Measurements from ENCODE around the gene AMIGO3.
"Not testable (repeated sequence)": the region's sequence is repeated elsewhere in the genome, so short reads cannot be mapped to it uniquely, and the experiment has no call there.

Gene AMIGO3

GRCh38 chr3:49712166-49712565 is 7.3 kb downstream of the AMIGO3 start:
- DNase-seq, result no peak

GRCh38 chr3:49711489-49711888 is 8.0 kb downstream of the AMIGO3 start:
- no peak for DNase-seq

DNA sequence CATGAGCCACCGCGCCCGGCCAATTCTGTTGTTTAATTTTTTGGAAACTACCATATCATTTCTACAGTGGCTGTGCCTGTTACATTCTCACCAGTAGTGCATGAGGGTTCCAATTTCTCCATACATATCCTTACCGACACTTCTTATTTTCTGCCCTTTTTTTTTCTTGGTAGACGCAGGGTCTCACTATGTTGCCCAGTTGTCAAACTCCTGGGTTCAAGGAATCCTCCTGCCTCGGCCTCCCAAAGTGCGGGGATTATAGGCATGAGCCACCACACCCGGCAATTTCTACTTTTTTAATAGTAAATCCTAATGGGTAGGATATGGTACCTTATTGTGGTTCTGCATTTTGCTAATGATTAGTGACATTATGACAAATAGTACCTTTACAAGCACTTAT is 9.6 kb downstream of the AMIGO3 start:
- DNase-seq, result no peak

DNA sequence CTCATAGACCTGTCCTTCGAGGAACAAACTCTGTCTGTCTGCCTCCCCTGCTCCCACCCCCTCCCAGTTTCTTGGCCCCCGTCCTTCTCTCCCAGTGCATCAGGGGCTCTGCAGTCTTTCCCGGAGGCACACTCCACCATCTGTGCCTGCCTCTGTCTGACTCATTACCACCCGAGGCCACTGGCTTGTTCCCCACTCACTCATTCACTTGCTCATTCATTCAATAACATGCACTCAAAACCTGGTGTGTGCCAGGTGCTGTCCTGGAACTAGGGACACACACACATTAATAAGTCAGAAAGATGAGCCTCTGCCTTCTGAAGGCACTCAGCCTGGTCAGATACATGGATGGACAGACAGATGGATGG is 12.4 kb downstream of the AMIGO3 start:
- peak in 1 of 51 donors; percentile 54 for DNase-seq

DNA sequence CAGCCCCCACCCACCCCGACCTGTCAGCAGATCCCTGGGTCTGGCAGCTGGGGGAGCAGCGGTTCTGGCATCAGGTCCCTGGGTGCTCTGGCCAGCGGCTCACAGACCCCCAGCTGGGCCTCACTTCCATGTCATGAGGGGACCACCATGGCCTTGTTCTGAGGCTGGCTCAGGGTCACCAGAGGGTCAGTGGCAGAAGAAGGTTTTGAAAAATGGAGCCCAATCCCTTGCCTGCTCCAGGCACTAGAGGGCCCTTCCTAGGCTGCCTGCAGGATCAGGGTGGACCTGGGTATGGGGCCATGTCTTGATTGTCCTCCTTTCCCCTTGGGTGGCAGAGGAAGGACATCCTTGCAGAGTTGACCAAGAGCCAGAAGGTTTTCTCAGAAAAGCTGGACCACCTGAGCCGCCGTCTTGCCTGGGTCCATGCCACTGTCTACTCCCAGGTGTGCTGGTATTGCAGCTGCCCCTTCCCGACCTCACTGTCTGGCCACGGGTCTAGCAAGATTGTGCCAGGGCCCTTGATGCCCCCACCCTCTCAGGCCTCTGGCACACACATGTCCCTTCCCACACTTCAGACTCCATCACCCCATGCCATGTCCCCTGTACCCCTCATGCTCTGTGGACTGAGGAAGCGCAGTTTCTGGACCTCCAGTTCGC is 12.9 kb downstream of the AMIGO3 start:
- no peak for DNase-seq

- no peak for DNase-seq
Observed at GRCh38 chr3:49705390-49705960, 14.0 kb downstream of the AMIGO3 start.

GRCh38 chr3:49704629-49705028 is 14.9 kb downstream of the AMIGO3 start:
- DNase-seq, result no peak

DNA sequence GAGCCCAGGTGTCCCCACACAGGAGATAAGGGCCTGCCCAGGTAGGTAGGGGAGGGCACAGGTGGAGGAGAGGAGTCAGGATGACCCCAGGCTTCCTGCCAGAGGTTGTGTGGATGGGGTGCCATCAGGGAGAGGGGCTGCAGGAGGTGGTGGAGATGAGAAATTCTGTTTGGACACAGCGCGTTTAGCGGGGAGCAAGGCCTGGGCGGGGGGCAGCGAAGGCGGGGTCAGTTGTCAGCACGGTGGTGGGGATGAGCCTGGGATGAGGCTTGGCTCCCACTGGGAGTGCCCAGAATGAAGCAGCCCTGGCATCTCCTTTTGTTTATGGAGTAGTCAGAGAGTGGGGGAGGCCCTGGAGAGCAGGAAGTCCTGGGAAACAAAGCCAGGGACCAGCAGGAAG is 15.5 kb downstream of the AMIGO3 start:
- DNase-seq, result no peak

- DNase-seq, result peak in 32 of 51 donors; percentile 5 to 69 (median 25)
Observed at GRCh38 chr3:49703443-49703927, 16.0 kb downstream of the AMIGO3 start.

DNA sequence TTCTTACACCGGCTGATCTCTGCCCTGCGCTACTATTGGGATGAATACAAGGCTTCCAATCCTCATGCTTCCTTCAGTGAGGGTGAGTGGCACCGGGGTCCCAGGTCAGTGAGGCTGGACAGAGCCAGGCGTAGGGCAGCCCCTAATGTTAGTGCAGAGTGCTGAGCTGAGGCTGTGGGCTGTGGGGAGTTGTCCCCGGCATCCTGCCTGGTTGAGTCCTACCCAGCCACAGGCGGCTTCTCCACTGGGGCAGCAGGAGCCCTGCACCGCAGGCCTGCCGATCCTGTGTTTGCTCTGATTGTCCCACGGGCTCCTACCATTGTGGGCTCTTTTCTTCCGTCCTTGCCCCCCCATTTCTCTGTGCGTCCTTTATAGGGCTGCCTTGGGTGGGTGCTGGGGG is 16.8 kb downstream of the AMIGO3 start:
- no peak for DNase-seq

DNA sequence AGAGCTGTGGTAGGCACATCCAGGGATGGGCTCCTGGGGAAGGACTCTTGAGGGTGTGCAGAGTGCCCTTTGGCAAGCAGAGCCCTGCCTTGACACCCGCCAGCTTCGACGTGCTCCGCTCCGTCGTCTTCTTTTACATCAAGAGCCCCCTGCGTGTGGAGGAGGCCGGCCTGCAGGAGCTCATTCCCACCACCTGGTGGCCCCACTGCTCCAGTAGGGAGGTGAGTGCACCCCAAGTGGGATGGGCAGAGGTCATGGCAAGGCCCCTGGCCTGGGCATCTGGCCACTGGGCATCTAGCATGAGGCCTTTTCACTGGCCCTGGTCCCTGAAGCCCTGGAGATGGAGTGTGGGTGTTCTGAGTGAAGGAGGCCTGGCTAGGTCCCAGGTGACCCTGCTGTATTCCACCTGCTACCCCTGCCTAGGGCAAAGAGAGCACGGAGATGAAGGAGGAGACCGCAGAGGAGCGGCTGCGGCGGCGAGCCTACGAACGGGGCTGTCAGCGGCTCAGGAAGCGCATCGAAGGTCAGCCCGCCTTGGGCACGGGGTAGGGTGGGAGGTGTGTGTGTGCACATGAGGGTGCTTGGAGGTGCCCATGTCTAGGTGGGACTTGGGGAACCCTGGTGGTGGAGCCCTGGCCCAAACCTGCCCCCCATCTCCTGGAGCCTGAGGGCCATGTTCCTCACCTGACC is 18.0 kb downstream of the AMIGO3 start:
- no peak for DNase-seq

DNA sequence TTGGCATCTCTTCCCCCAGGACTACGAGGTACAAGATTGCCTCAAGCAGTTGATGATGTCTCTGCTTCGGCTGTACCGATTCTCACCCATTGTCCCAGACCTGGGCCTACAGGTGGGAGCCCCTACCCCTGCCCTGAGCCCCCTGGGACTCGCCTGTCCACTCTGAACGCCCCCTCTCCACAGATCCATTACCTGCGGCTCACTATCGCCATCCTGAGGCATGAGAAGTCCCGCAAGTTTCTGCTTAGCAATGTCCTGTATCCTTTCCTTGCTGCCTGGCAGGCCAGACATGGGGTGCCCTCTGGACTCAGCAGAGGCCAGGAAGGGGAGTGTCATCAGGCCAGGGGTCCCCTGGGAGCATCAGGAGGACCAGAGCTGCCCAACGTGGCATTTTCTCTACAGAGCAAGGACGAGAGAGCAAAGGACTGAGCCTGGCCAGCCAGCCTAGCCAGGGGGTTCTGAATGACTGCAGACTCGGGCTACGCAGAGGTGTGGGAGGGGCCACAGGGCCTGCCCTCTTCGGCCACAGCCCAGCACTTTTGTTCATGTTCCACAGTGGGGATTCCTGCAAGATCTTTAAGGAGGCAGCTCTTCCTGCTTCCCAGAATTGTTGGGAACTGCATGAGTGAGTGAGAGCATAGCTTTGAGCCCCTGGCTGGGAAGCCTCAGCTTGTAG is 18.9 kb downstream of the AMIGO3 start:
- no peak for DNase-seq

- no peak for DNase-seq
Observed at GRCh38 chr3:49700014-49700413, 19.5 kb downstream of the AMIGO3 start.

DNA sequence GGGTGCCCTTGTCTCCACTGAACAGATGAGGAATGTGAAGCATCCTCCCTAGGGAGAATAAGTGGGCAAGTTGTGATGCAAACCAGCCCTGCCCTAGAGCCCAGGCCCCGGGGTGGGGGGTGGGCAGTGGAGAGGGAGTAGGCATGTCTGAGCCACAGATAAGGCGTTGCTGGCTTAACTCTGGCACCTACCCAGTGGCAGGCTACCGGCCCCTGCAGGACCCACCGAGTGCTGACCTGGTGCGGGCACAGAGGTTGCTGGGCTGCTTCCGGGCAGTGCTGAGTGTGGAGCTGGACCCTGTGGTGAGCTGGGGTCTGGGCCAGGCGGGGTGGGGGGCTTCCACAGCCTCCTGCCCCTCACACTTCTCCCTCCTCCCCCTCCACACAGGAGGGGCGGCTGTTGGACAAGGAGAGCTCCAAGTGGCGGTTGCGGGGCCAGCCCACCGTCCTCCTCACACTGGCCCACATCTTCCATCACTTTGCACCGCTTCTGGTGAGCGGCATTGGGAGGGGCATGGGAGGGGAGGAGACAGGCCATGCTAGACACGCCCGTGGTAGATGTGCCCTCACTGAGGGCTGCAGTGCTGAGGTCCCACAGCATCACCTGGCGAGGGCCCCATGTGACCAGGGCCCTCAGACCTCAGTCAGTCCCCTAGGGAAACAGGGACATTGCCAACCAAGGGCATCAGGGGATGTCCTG is 20.1 kb downstream of the AMIGO3 start:
- DNase-seq, result no peak

- not testable (repeated sequence) for DNase-seq
Observed at GRCh38 chr3:49695350-49696015, 24.0 kb downstream of the AMIGO3 start.

DNA sequence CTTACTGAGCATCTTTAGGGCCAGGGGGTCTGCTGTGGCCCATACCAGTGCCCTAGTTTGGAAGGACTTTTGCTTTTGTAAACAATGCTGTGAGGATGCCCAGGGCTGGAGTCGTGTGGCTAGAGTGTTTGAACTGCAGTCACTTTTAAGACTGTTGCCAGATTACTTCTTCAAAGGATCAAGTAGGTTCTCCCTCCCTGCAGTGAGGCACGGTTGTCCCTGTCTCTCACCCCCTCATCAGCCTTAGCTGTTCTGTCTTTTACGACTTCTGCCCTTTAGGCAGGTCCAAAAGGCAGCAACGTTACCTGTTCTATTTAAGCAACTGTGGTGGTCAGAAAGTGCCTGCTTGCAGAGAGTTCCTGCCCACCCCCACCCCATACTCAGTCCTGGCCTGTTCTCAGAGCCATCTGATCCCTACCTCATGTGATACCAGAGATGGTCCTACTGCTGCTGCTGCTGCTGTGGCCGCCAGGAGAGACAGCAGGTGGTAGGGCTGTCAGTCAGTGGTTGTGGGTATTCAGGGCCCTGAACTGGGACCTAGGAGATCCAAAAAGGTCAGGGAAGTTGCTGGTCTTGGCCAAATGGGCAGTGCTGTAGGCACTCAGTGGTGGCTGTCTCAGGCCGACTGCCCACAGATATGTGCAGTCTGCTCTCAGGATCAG is 24.9 kb downstream of the AMIGO3 start:
- DNase-seq, result not testable (repeated sequence)

- not testable (repeated sequence) for DNase-seq
Observed at GRCh38 chr3:49691481-49691880, 28.0 kb downstream of the AMIGO3 start.

GRCh38 chr3:49690856-49691255 is 28.6 kb downstream of the AMIGO3 start:
- not testable (repeated sequence) for DNase-seq

GRCh38 chr3:49689908-49690624 is 29.4 kb downstream of the AMIGO3 start:
- DNase-seq, result not testable (repeated sequence)

Data from hypothalamus (tissue), 51 donors.